Activated CD4-positive, alpha-beta T cell treated with anti-CD3 and anti-CD28 coated beads for 48 hours (primary cell): ENCODE results near the gene RBP2.
"Not testable (repeated sequence)": the region's sequence is repeated elsewhere in the genome, so short reads cannot be mapped to it uniquely, and the experiment has no call there.

Source experiments
- DNase-seq: peaks from one replicate; pipeline ENCODE4 v3.0.0-alpha.2; 2020

RBP2 gene

DNA sequence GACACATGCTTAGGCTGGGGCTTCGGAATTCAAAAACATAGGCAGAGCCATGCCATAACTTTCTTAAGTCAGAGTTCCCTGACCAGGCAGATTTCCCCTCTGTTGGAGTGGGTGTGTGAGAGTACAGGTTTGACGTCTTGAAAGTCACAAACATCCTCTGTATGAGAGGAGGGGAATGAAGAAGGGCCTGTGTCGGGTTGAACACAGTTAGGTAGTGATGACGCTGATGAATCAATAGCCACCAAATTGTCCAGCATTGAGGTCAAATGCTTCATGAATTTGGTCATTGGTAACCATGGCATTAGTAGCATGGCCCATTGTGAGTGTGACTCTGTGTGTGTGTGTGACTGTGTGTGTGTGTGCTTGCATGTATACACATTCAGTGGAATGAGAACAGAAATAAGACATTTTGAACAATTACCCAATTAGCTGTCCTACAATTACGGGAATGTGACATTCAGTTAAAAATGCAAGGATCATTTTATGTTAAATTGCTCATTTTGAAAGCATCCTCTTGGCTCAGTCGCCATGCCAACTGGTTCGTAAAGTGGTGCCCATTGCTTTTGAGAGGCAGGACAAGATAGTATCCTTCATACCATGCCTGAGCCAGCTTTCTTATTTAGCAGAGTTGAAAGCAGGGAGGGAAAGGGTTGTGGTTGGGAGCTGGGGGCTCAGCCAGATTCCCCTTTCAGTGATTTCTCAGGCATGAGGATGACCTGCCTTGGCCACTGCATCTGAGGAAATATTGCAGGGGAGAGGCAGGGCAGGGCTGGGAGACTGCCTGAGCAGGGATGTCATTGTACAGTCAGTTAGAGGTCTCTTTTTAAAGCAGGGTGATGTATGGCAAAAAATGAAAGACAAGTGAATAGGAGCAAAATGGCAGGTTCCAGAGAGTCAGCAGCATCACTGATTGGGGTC, 35.4 kb downstream of the RBP2 start:
- DNase-seq = no peak

GRCh38 chr3:139439278-139439677, 37.0 kb downstream of the RBP2 start:
- no peak for DNase-seq

- DNase-seq = no peak
Observed at GRCh38 chr3:139434764-139435307, 41.5 kb downstream of the RBP2 start.

- no peak for DNase-seq
Observed at GRCh38 chr3:139434228-139434627, 42.1 kb downstream of the RBP2 start.

GRCh38 chr3:139433089-139433488, 43.2 kb downstream of the RBP2 start:
- DNase-seq = no peak

DNA sequence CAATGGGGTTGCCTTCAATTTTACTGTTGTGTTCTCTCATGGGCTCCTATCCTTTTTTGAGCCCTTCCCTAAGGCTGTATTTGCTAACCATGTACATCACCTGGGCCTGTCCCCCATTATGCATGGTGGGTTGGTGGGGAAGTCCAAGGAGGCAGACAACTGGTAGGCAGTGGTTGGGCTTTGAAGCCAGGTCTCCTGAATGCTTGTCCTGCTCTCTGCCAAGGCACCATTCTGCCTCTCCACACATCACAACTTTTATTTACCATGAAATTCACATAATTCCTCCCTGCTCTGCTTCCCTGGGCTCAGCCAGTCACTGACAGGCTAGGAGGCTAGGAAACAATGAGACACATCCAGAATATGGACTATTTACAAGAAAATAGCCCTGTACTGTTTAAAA, 45.8 kb downstream of the RBP2 start:
- DNase-seq = no peak

DNA sequence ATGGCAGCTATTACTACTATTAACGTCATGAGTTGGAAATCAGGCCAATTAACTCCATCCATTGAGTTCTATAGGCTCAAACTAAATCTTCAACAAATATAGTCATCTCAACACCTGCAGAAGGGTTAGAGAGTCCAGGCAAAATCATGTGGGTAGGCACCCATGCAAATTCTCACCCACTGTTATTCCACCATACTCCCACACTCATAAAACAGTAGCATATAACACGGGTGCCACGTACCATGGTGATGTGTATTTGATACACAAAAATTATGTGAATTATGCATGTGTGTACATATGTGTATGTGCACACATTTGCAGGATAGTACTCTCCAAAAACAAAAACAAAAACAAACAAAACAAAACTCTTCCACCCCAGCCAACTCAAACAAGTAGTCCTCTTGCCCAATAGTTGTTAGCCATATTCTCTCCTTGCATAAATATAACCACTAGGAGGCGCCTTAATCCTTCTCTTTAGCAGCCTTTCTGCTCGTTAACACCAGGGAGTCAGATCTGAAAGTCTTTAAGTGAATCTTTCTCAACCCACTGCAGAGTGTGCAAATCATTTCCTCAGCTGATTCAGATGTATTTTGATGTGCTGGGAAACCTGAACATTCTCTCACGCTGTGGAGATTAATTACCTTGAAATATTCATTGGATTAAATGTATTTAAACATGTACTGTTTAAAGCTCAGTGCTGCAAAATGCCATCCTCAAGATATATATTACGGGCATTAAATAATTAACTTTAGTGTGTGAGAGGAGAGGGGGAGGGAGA, 48.8 kb downstream of the RBP2 start:
- no peak for DNase-seq

GRCh38 chr3:139425745-139426400, 50.4 kb downstream of the RBP2 start:
- DNase-seq = no peak

DNA sequence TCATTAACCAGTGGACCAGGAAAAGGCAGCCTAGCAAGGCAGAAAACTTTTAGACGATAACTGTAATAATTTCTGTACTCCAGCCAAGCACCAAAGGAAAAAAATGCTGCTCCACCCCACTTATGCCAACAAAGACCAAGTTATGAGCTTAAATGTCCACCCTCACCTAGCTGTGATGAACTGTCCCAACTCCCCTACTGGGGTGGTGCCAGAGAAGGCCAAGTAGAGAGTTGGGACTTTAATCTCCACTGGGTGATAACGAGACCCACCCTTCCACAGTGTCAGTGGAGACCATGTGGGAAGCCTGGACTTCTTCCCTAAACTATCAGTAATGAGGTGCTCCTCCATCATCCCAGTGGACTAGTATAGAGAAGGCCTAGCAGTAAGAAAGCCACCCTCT, 53.1 kb downstream of the RBP2 start:
- DNase-seq = no peak

GRCh38 chr3:139421460-139421859, 54.9 kb downstream of the RBP2 start:
- no peak for DNase-seq

GRCh38 chr3:139421040-139421439, 55.3 kb downstream of the RBP2 start:
- no peak for DNase-seq

- DNase-seq = no peak
Observed at GRCh38 chr3:139418144-139418543, 58.2 kb downstream of the RBP2 start.

DNA sequence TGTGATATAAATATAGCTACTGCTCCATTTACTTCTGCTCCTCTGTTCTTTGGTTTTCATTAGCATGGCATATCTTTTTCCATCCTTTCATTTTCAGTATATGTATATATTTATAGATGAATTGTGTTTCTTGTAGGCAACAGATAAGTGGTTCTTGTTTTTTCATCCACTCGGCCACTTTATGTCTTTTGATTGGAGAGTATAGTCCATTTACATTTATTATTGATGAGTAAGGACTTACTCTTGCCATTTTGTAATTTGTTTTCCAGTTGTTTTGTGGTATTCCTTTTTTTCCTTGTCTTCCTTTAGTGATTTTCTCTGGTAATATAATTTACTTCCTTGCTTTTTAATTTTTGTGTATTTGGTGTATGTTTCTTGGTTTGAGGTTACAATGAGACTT, 60.0 kb downstream of the RBP2 start:
- DNase-seq = no peak

- DNase-seq = no peak
Observed at GRCh38 chr3:139414608-139415224, 61.6 kb downstream of the RBP2 start.

- not testable (repeated sequence) for DNase-seq
Observed at GRCh38 chr3:139412891-139413290, 63.4 kb downstream of the RBP2 start.
